NCI-H526 (cell line): ENCODE data around the gene KRTAP2-1.
"Not testable (repeated sequence)": the region's sequence is repeated elsewhere in the genome, so short reads cannot be mapped to it uniquely, and the experiment has no call there.

Source experiments
- DNase-seq, 2 experiments: peaks; one replicate each; lab custom pipeline; 2025; lab: John Stamatoyannopoulos, UW

The KRTAP2-1 gene

DNA sequence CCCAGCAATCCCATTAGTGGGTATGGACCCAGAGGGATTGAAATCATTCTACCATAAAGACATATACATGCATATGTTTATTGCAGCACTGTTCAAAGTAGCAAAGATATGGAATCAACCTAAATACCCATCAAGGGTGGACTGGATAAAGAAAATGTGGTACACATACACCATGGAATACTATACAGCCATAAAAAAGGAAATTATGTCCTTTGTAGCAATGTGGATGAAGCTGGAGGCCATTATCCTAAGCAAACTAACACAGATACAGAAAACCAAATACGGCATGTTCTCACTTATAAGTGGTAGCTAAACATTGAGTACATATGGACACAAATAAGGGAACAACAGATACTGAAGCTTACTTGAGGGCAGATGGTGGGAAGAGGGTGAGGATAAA is 10.4 kb upstream of the KRTAP2-1 start:
- DNase-seq = no peak

DNA sequence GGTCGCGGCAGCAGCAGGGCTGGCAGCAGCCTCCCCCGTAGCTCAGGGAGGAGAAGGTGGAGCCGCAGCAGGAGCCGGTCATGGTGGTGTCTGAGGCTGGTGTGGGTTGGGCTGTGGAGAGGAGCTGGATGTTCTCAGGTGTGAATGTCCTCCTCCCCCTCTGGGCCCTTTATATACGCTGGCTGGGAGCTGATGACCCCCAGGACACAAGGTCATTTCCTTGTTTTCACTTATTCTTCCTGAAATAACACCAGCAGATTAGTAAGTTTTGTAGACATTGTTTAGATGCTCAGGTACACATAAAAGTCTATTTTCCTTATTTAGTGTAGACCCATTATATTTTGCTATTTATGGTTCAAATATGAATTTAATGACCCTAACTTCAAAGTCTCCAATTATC is 8.0 kb upstream of the KRTAP2-1 start, which contains the start of gene KRTAP2-2:
TSS of gene KRTAP2-2 (minus strand) at position 101 of the 400 bp plus-strand sequence. CDS start at position 82, 19 bp downstream.
- not testable (repeated sequence) for DNase-seq

DNA sequence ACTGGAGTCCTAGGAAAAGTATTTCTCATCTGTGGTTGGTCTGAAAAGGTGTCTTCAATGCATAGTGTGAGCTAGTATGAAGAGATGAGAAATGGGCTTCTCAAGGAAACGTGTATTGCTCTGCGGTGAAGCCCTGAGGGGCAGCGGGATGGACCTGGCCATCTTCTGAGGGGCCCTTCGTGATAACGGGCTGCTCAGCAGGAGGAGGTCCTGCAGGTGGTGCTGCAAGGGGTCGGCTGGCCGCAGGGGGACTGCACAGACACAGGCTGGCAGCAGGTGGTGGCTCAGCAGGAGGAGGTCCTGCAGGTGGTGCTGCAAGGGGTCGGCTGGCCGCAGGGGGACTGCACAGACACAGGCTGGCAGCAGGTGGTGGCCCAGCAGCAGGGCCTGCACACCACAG is 7.4 kb upstream of the KRTAP2-1 start:
- not testable (repeated sequence) for DNase-seq

DNA sequence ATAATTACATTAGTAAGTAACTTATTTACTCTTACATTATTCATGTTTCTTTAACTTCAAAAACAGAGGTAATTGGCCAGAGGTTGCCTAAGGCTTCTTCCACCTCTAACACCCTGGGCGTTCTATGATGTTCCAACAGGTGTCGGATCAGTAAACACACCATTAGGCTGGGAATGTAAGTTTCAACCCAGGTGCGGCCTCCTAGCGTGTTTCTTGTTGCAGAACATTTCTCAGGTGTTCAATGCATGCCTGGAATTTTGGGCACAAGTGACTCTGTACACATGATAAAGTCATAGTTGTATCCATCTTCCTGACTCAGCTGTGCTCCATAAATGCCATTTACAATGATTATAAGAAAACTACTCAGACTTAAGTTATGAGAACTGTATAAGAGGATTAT is 6.9 kb upstream of the KRTAP2-1 start:
- no peak for DNase-seq

- DNase-seq = peak in 1 of 2 experiments; percentile 30
These were observed 5.5 kb upstream of the KRTAP2-1 start for GRCh38 chr17:41052566-41052965.

DNA sequence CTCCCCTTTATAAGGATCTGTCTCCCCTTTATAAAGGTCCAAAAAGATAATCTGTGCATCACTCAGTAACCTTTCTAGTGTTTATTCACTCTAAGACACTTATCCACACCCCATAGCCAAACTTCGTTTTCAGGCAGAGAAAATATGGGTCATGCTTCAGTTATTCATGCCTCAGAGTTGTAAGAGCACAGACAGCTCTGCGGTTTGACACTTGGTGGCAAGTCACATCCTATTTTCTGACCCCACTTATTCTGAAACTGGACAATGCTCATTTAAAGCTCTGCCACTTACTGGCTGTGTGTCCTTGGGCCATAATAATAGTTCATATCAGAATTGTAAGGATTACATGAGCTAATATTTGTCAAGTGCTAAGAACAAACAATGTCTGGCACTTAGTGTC is 2.0 kb upstream of the KRTAP2-1 start:
- no peak for DNase-seq

GRCh38 chr17:41048441-41048840 is 1.3 kb upstream of the KRTAP2-1 start:
- DNase-seq = no peak

DNA sequence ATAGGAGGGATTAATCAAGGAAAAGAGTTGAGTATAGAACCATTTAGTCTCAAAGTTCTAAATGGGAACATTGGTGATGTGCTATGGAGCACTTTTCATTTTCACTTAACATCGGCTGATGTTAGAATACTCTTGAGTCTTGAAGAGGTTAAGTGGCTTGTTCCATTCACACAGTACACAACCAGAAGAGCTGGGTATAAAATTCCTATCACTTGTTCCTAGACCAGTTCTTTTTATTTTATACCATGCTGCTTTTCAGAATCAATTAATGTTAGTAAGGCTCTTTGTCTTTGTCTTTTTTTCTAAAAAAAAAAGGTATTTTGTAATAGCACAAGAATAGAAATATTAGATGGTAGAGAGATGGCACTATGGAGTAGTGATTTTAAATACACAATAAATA is 4.2 kb downstream of the KRTAP2-1 start:
- DNase-seq = no peak

GRCh38 chr17:41040783-41041571 is 6.1 kb downstream of the KRTAP2-1 start, which contains the start of gene KRTAP1-1:
KRTAP1-1 (minus strand) TSS chr17:41041450; CDS start chr17:41041397, 53 bp downstream.
- peak in 1 of 2 experiments; percentile 13 for DNase-seq

GRCh38 chr17:41037853-41038350 is 9.2 kb downstream of the KRTAP2-1 start:
- DNase-seq = no peak

DNA sequence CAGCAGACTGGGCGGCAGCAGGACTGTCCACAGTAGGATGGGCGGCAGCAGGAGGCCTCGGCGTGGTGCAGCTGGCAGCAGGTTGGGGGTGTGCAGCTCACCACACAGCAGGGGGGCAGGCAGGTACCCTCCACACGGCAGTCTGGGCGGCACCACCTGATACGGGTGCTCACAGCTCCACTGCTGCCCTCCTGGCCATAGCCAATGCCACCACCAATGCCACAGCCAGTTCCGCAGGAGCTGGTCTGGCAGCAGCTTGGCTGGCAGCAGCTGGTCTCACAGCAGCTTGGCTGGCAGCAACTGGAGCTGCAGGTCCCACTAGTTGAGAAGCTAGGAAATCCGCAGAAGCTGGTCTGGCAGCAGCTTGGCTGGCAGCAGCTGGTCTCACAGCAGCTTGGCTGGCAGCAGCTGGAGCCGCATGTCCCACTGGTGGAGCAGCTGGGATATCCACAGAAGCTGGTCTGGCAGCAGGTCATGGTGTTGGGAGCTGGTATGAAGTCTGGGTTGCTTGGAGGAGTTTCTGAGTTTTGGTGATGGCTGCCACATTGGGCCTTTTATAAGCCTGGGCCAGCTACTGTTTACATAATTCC is 12.7 kb downstream of the KRTAP2-1 start, which contains the start of gene KRTAP1-3:
TSS of gene KRTAP1-3 (minus strand) at position 529 of the 590 bp plus-strand sequence. CDS start at position 476, 53 bp downstream.
- DNase-seq = not testable (repeated sequence)

GRCh38 chr17:41029633-41030245 is 17.4 kb downstream of the KRTAP2-1 start, which contains the start of gene KRTAP1-4:
KRTAP1-4 (minus strand) TSS chr17:41030195; CDS start chr17:41030078, 117 bp downstream.
- DNase-seq = no peak

DNA sequence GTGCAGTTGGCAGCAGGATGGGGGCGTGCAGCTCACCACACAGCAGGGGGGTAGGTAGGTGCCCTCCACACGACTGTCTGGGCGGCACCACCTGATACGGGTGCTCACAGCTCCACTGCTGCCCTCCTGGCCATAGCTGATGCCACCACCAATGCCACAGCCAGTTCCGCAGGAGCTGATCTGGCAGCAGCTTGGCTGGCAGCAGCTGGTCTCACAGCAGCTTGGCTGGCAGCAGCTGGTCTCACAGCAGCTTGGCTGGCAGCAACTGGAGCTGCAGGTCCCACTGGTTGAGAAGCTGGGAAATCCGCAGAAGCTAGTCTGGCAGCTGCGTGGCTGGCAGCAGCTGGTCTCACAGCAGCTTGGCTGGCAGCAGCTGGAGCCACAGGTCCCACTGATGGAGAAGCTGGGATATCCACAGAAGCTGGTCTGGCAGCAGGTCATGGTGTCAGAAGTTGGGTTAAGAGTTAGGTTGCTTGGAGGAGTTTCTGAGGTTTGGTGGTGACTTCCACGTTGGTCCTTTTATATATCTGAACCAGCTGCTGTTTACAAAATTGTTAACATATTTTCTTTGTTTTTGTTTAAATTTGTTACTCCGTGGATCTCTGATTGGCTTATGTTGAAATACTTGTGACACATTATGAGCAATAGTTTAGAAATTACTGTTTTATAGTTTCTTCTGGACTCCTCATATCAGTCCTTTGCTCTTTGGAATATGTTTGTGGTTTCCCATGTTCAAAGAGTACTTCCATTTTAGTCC is 20.2 kb downstream of the KRTAP2-1 start, which contains the start of gene KRTAP1-5:
TSS of gene KRTAP1-5 (minus strand) at position 494 of the 757 bp plus-strand sequence. CDS start at position 441, 53 bp downstream.
- DNase-seq = no peak

DNA sequence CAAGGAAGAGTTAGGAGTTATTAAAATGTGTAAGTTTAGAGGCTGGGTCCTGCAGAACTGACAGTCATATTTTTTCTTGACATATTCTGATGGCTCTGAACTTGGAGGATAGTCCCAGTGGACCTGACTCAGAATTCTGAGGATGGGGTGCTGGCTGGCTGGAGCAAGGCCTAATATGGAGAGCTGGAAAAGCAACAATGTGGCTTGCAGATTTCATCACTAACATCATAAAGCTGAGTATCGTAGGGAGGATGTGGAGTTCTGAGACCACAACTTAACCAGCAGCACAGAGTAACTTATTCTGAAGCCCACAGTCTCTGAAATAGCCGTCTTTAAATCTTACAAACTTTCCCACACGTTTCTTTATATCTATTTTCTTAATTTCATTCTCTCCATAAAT is 22.4 kb downstream of the KRTAP2-1 start:
- DNase-seq = no peak

GRCh38 chr17:41020336-41020735 is 26.8 kb downstream of the KRTAP2-1 start:
- DNase-seq = no peak

DNA sequence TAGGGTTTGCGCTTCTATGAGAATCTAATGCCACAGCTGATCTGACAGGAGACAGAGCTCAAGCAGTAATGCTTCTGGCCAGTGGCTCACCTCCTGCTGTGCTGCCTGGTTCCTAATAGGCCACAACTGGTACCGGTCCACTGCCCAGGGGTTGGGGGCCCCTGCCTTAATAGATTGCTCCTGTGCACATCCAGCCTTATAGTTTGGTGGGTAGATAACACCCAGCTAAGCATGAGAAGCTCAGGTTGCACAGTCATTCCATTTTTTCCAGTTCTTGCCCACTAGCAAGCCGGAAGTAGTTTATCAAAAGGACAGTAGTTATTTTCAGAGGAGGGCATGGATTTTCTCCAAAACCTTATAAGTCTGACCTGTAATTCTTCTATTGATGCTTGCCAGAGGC is 27.7 kb downstream of the KRTAP2-1 start:
- DNase-seq = no peak

DNA sequence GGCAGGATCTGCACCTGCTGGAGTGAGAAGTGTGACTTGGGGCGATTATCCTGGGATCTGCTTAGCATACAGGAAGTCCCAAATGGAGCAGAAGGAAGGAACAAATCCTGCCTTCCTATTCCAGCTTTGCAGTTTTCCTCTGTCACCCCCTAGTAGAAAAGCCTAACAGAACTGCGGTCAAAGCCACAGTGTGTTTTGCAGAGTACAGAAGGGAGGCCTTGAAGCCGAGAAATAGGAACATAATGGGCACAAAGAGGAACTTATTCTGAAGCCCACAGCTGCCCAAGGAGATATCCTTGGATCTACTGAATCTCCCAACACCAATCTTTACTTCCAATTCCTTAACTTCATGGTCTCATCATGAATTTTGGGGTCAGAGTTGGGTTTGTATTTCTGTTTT is 28.6 kb downstream of the KRTAP2-1 start:
- DNase-seq = no peak

DNA sequence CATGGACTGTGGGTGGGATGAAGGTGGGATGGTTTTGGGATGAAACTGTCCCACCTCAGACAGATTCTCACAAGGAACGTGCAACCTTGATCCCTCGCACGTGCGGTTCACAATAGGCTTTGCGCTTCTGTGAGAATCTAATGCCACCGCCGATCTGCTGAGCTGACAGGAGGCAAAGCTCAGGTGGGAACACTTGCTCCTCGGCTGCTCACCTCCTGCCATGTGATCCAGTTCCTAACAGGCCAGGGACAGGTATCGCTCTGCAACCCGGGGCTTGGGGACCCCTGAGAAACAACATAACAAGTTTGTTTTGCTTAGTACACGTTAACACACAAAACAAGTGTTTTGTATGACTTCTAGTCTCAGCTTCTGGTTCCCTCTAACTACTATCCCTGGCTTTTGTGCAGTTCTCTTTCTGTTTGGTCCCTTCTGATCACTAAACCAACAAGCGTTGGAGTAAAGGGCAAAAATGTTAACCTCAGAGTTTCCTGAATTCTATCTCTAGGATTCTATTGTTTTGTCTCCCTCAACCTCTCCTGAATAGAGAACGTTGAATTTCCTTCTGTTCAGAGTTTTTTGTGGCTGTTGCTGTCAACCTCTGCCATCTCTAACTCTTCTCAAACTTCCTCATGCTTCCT is 30.4 kb downstream of the KRTAP2-1 start:
- no peak for DNase-seq

DNA sequence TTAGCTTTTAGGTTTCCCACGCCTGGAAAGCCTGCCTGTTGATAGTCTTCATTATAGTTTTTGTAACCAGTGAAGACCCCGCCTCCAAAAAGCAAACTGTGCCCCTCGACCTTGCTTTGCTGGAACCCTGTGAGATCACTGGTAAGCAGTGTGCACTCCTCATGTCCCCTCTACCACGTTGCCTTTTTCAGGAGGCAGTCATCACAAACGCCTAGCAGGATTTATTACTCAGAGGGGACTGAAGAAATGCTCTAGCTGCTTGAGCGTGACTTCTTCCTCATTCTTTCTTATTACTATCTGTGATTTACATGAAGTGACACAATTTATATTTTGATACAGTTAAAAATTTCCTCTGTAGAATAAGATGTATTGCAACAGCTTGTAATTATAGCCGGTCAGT is 31.7 kb downstream of the KRTAP2-1 start:
- DNase-seq = no peak

- DNase-seq = no peak
These were observed 33.5 kb downstream of the KRTAP2-1 start for GRCh38 chr17:41013606-41014005.

- no peak for DNase-seq
These were observed 33.9 kb downstream of the KRTAP2-1 start for GRCh38 chr17:41013181-41013580.
